Measurements from ENCODE around the gene C1orf74. TPM values are rescaled to one million over a fixed set of nuclear protein-coding genes. Genes with fewer than 3 reads are reported as not detected.

Gene C1orf74
- total RNA-seq, 4 donors from 2014 or later = 0.20 to 2.7 (median 2.4) TPM; not detected in 1

DNA sequence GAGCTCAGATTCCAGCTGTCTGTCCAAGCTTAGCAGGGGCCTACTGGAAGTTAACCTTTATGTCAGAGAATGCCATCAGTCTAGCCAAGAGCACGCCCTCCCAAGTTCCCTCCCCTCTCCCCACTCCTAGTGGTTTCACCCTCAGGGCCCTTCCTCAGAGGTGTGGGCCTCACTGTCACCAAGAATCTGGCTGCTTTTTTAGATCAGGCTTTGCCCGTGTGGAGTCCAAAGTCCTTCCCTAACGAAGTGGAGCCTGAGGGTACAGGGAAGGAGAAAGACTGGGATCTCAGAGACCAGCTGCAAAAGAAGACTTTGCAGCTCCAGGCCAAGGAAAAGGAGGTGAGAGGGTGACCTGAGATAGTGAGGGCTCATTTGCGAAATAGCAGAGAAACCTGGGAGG lies 4.1 kb downstream of the C1orf74 start:
- Histone ChIP-seq H3K4me3 (no peak overlapping the region), H3K4me1 (peaks cover 3 to 21% (median 13%) of the 10 kb centered on the region in 4 donors), H3K27ac (no peak overlapping the region), H3K36me3 (no peaks in the 10 kb centered on the region), H3K9me3 (no peaks in the 10 kb centered on the region), H3K27me3 (no peaks in the 10 kb centered on the region)
- no peak for DNase-seq
- in situ Hi-C loops (cut with MboI; ENCODE audit: low pct_ligation_motif_present in 1 of 4, low pct_unique_long_range_greater_than_20kb in 1 of 4, low sequenced_read_pairs in 3 of 4) (no loop called here), intact Hi-C loops (cut with DNase I; ENCODE audit: low total_unique reads) (no loop called here)
- 32 to 72% methylated on average over 2 to 4 of the region's 4 CpGs for WGBS, 2 donors (ENCODE audit: low coverage in 1 of 2)
- TF ChIP-seq POLR2A (IDR thresholded peaks at IDR 0.05) (no peak), POLR2AphosphoS5 (IDR thresholded peaks at IDR 0.05) (no peak), EP300 (IDR thresholded peaks at IDR 0.05; ENCODE audit: low read depth) (no peak)
- TF ChIP-seq, protein P1, sequence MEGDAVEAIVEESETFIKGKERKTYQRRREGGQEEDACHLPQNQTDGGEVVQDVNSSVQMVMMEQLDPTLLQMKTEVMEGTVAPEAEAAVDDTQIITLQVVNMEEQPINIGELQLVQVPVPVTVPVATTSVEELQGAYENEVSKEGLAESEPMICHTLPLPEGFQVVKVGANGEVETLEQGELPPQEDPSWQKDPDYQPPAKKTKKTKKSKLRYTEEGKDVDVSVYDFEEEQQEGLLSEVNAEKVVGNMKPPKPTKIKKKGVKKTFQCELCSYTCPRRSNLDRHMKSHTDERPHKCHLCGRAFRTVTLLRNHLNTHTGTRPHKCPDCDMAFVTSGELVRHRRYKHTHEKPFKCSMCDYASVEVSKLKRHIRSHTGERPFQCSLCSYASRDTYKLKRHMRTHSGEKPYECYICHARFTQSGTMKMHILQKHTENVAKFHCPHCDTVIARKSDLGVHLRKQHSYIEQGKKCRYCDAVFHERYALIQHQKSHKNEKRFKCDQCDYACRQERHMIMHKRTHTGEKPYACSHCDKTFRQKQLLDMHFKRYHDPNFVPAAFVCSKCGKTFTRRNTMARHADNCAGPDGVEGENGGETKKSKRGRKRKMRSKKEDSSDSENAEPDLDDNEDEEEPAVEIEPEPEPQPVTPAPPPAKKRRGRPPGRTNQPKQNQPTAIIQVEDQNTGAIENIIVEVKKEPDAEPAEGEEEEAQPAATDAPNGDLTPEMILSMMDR (IDR thresholded peaks at IDR 0.05) = no peak

- Histone ChIP-seq H3K27me3 (no peaks in the 10 kb centered on the region), H3K4me3 (no peak overlapping the region), H3K4me1 (peaks cover 0 to 5% (median under 1%) of the 10 kb centered on the region in 4 donors), H3K27ac (no peak overlapping the region), H3K9me3 (no peaks in the 10 kb centered on the region), H3K36me3 (no peaks in the 10 kb centered on the region)
- no peak for TF ChIP-seq EP300 (IDR thresholded peaks at IDR 0.05; ENCODE audit: low read depth)
- no peak for TF ChIP-seq POLR2AphosphoS5 (IDR thresholded peaks at IDR 0.05)
- TF ChIP-seq, protein P1 (IDR thresholded peaks at IDR 0.05) = no peak
- TF ChIP-seq POLR2A (IDR thresholded peaks at IDR 0.05) = no peak
- DNase-seq = no peak
- WGBS, 2 donors (ENCODE audit: low coverage in 1 of 2) = 89% methylated on average over 1 of the region's 1 CpG; no CpG with 5 or more reads in 1 of the 2 donors
- intact Hi-C loops (cut with DNase I; ENCODE audit: low total_unique reads) = no loop called here
- in situ Hi-C loops (cut with MboI; ENCODE audit: low pct_ligation_motif_present in 1 of 4, low pct_unique_long_range_greater_than_20kb in 1 of 4, low sequenced_read_pairs in 3 of 4) = no loop called here
Measured at GRCh38 chr1:209778102-209778501, 6.3 kb downstream of the C1orf74 start.

DNA sequence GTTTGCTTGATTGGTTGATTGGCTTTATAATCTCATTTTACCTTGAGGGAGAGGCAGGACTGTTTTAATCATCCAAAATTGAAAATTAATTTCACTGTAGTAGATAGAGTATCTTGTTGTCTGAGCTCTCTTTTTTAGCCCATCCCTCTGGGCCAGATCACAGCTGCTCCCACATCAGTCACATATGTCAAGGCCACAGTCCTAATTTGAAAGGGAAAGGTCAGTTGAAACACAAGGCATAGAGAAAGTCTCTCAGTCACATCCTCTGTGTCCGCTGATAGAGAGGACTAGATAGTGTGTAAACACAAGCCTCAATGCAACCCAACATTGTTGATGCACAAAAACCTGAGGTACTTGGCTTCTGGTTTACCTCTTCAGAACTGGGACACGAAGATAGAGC lies 6.8 kb downstream of the C1orf74 start:
- Histone ChIP-seq H3K9me3 (no peaks in the 10 kb centered on the region), H3K4me1 (peaks cover 0 to 5% (median 0%) of the 10 kb centered on the region in 4 donors), H3K4me3 (no peak overlapping the region), H3K27me3 (no peaks in the 10 kb centered on the region), H3K27ac (no peak overlapping the region), H3K36me3 (no peaks in the 10 kb centered on the region)
- DNase-seq = no peak
- 92 to 100% methylated on average over 2 of the region's 2 CpGs for WGBS, 2 donors (ENCODE audit: low coverage in 1 of 2)
- intact Hi-C loops (cut with DNase I; ENCODE audit: low total_unique reads) = no loop called here
- TF ChIP-seq POLR2A (IDR thresholded peaks at IDR 0.05) = no peak
- no peak for TF ChIP-seq POLR2AphosphoS5 (IDR thresholded peaks at IDR 0.05)
- no peak for TF ChIP-seq EP300 (IDR thresholded peaks at IDR 0.05; ENCODE audit: low read depth)
- TF ChIP-seq, protein P1 (IDR thresholded peaks at IDR 0.05) = no peak
- in situ Hi-C loops (cut with MboI; ENCODE audit: low pct_ligation_motif_present in 1 of 4, low pct_unique_long_range_greater_than_20kb in 1 of 4, low sequenced_read_pairs in 3 of 4) = no loop called here

DNA sequence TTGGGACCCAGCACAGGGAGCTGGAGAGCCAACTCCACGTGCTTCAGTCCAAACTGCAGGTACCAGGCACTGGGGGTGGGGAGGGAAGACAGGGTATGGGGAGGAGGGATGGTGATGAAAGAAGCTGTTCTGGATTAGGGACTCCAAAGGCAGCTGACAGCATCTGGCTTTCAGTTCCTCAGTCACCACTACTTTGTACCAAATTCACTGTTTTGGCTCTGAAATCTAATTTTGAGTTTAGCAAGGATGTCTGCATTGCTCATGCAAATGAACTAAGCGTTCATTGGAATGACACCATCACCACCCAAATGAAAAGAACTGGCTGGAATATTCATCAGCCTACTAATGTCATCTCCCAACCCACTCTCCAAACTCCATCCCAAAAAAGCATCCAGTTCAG lies 8.7 kb downstream of the C1orf74 start:
- TF ChIP-seq EP300 (IDR thresholded peaks at IDR 0.05; ENCODE audit: low read depth) (no peak), POLR2A (IDR thresholded peaks at IDR 0.05) (no peak), POLR2AphosphoS5 (IDR thresholded peaks at IDR 0.05) (no peak)
- TF ChIP-seq, protein P1 (IDR thresholded peaks at IDR 0.05) = no peak
- H3K27ac ChIP-seq = no peak overlapping the region
- intact Hi-C loops (cut with DNase I; ENCODE audit: low total_unique reads) (no loop called here), in situ Hi-C loops (cut with MboI; ENCODE audit: low pct_ligation_motif_present in 1 of 4, low pct_unique_long_range_greater_than_20kb in 1 of 4, low sequenced_read_pairs in 3 of 4) (no loop called here)
- no peak overlapping the region for H3K4me3 ChIP-seq
- 56 to 68% methylated on average over 1 to 2 of the region's 2 CpGs for WGBS, 2 donors (ENCODE audit: low coverage in 1 of 2)
- H3K27me3 ChIP-seq = no peaks in the 10 kb centered on the region
- H3K36me3 ChIP-seq = no peaks in the 10 kb centered on the region
- no peaks in the 10 kb centered on the region for H3K9me3 ChIP-seq
- H3K4me1 ChIP-seq = peaks cover 0 to 5% (median 0%) of the 10 kb centered on the region in 4 donors
- DNase-seq = no peak
